ENCODE measurements around the gene WNT9B.

DNA sequence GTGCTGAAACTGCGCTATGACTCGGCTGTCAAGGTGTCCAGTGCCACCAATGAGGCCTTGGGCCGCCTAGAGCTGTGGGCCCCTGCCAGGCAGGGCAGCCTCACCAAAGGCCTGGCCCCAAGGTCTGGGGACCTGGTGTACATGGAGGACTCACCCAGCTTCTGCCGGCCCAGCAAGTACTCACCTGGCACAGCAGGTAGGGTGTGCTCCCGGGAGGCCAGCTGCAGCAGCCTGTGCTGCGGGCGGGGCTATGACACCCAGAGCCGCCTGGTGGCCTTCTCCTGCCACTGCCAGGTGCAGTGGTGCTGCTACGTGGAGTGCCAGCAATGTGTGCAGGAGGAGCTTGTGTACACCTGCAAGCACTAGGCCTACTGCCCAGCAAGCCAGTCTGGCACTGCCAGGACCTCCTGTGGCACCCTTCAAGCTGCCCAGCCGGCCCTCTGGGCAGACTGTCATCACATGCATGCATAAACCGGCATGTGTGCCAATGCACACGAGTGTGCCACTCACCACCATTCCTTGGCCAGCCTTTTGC is 25.0 kb downstream of the WNT9B start:
- TF ChIP-seq, protein P1, sequence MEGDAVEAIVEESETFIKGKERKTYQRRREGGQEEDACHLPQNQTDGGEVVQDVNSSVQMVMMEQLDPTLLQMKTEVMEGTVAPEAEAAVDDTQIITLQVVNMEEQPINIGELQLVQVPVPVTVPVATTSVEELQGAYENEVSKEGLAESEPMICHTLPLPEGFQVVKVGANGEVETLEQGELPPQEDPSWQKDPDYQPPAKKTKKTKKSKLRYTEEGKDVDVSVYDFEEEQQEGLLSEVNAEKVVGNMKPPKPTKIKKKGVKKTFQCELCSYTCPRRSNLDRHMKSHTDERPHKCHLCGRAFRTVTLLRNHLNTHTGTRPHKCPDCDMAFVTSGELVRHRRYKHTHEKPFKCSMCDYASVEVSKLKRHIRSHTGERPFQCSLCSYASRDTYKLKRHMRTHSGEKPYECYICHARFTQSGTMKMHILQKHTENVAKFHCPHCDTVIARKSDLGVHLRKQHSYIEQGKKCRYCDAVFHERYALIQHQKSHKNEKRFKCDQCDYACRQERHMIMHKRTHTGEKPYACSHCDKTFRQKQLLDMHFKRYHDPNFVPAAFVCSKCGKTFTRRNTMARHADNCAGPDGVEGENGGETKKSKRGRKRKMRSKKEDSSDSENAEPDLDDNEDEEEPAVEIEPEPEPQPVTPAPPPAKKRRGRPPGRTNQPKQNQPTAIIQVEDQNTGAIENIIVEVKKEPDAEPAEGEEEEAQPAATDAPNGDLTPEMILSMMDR (IDR thresholded peaks at IDR 0.05) = no peak
- TF ChIP-seq POLR2A (IDR thresholded peaks at IDR 0.05) = no peak

Measured in adrenal gland (tissue), 5 donors.